Hematopoietic multipotent progenitor cell treated with erythropoietin and hydrocortisone succinate and interleukin-3 and kit ligand, for 15 days (in vitro differentiated cells): ENCODE results near the gene LAMB3.
A peak's percentile ranks its signal among the peaks of the same experiment; 100 is the strongest.
"Not testable (repeated sequence)": the region's sequence is repeated elsewhere in the genome, so short reads cannot be mapped to it uniquely, and the experiment has no call there.

Source experiments
- DNase-seq: peaks from one replicate; pipeline ENCODE4 v3.0.0-alpha.2; 2015; ENCODE audit warnings: low spot score

LAMB3 gene

GRCh38 chr1:209652121-209652735 is at the start of gene LAMB3:
Gene LAMB3, minus strand, starts transcription at chr1:209652425. Its CDS starts 1,481 bp downstream, at chr1:209650944.
- DNase-seq, result no peak

- not testable (repeated sequence) for DNase-seq
These were observed 48.5 kb upstream of the LAMB3 start for GRCh38 chr1:209700686-209701085.

GRCh38 chr1:209697126-209697525 is 44.9 kb upstream of the LAMB3 start:
- DNase-seq, result no peak

GRCh38 chr1:209696673-209697072 is 44.4 kb upstream of the LAMB3 start:
- no peak for DNase-seq

GRCh38 chr1:209692745-209693504 is 40.7 kb upstream of the LAMB3 start:
- DNase-seq, result peak; percentile 79

- DNase-seq, result no peak
These were observed 40.1 kb upstream of the LAMB3 start for GRCh38 chr1:209692296-209692695.

GRCh38 chr1:209691237-209691636 is 39.0 kb upstream of the LAMB3 start:
- DNase-seq, result no peak

GRCh38 chr1:209689477-209689876 is 37.3 kb upstream of the LAMB3 start:
- peak; percentile 52 for DNase-seq

GRCh38 chr1:209688746-209689234 is 36.6 kb upstream of the LAMB3 start:
- DNase-seq, result peak; percentile 31

- DNase-seq, result peak; percentile 12
These were observed 34.1 kb upstream of the LAMB3 start for GRCh38 chr1:209686322-209686721.

- DNase-seq, result no peak
These were observed 33.6 kb upstream of the LAMB3 start for GRCh38 chr1:209685821-209686220.

- DNase-seq, result no peak
These were observed 26.8 kb upstream of the LAMB3 start for GRCh38 chr1:209678981-209679539.

GRCh38 chr1:209675565-209676154 is 23.4 kb upstream of the LAMB3 start:
- no peak for DNase-seq

- no peak for DNase-seq
These were observed 22.8 kb upstream of the LAMB3 start, which contains the start of gene G0S2 for GRCh38 chr1:209674957-209675564. Gene G0S2, plus strand, starts transcription at chr1:209675412. Its CDS starts 273 bp downstream, at chr1:209675685.

- DNase-seq, result no peak
These were observed 21.6 kb upstream of the LAMB3 start for GRCh38 chr1:209673631-209674417.

- DNase-seq, result no peak
These were observed 20.7 kb upstream of the LAMB3 start for GRCh38 chr1:209672705-209673630.

- no peak for DNase-seq
These were observed 18.3 kb upstream of the LAMB3 start for GRCh38 chr1:209670441-209671082.

- no peak for DNase-seq
These were observed 15.5 kb upstream of the LAMB3 start for GRCh38 chr1:209667708-209668107.

GRCh38 chr1:209667103-209667502 is 14.9 kb upstream of the LAMB3 start:
- no peak for DNase-seq

- DNase-seq, result no peak
These were observed 10.7 kb upstream of the LAMB3 start for GRCh38 chr1:209662879-209663327.
